ENCODE results near the gene MYBPHL. TPM values are rescaled to one million over a fixed set of nuclear protein-coding genes. Genes with fewer than 3 reads are reported as not detected.

The MYBPHL gene
- total RNA-seq, 1 experiment from 2014 or later: not detected

DNA sequence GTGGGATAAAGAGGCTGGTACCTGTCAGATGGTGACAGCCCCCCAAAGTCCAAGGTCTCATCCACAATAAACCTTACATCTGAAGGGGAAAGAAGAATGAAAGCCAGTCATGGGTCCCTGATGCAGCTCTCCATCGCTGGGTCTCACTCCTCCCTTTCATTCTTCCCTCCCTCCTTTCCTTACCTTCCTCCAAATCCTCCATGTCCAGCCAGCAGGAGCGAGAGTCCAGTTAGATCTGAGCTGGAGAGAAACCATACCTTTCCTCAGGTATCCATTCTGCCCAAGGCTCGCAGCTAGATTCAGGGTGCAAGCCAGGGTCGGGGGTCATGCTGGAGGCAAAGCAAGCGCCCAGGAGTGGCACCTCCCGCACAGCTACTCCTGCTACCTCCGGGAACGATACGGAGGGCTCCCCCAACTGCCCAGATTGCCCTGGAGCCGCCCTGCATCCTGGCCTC is 24.3 kb downstream of the MYBPHL start:
- intact Hi-C loops (cut with micrococcal nuclease): no loop called here
- CTCF ChIA-PET: interaction anchor here (0.5 to 1.0 kb wide), 3 partner anchors 109 to 145 kb away, joined by 3 to 4 read pairs (median 3); no protein-coding TSS in a partner anchor
- no peak for TF ChIP-seq EZH2phosphoT487 (IDR thresholded peaks at IDR 0.05; ENCODE audit: borderline replicate concordance, low read length)
- TF ChIP-seq EZH2 (IDR thresholded peaks at IDR 0.05; ENCODE audit: low read length, unreplicated experiment): no peak
- TF ChIP-seq, protein P1, sequence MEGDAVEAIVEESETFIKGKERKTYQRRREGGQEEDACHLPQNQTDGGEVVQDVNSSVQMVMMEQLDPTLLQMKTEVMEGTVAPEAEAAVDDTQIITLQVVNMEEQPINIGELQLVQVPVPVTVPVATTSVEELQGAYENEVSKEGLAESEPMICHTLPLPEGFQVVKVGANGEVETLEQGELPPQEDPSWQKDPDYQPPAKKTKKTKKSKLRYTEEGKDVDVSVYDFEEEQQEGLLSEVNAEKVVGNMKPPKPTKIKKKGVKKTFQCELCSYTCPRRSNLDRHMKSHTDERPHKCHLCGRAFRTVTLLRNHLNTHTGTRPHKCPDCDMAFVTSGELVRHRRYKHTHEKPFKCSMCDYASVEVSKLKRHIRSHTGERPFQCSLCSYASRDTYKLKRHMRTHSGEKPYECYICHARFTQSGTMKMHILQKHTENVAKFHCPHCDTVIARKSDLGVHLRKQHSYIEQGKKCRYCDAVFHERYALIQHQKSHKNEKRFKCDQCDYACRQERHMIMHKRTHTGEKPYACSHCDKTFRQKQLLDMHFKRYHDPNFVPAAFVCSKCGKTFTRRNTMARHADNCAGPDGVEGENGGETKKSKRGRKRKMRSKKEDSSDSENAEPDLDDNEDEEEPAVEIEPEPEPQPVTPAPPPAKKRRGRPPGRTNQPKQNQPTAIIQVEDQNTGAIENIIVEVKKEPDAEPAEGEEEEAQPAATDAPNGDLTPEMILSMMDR (conservative IDR thresholded peaks at IDR 0.05; ENCODE audit: low read depth, low read length): no peak

DNA sequence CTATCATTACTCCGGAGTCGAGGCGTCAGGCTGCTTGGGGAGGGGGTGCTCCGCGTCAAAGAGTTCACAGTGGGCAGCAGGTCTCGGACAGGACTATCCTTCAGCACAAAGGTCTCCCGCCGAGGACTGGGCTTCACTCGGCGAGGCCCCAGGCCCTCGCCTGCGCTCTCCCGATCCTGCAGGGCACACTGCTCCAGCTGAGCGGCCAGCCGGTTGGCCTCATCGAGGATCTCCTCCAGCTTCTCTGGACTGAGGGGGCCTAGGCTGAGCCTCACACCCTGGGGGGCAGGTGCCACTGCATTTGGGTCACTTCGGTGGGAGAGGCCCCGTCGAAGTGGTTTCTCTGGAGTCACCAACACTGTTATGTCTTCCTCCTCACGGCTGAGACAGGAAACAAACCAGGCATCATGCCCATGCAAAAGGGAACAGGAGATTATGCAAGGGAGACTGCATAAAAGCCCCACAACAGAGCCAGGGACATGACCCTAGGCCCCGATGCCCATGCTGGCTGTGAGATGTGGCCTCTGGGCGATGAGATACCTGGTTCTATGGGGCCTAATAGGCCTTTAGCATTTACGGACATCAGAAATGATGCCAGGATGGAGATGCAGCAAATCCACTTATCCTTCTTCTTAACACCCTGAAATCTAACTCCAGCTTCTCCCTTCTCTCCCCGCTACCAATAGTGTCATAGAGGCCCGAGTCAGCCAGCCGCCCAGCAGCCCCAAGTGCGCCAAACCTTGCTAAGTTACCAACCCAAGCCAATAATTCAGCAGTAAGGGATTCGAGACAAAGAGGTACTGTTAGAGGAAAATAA is 24.9 kb downstream of the MYBPHL start:
- Histone ChIP-seq H3K27ac (ENCODE audit: low read length) (no peak overlapping the region), H3K4me3 (ENCODE audit: low read length) (peak overlapping the region; percentile 89), H3K9me2 (replicated peaks; ENCODE audit: low read length) (no peaks in the 10 kb centered on the region), H3F3A (ENCODE audit: low read length, unreplicated experiment) (no peaks in the 10 kb centered on the region), H4K20me1 (ENCODE audit: low read length) (no peaks in the 10 kb centered on the region), H3K4me2 (ENCODE audit: low read length) (peak overlapping the region; percentile 89), H3K27me3 (ENCODE audit: low read length) (no peaks in the 10 kb centered on the region), H3K9me3 (ENCODE audit: low read length) (no peaks in the 10 kb centered on the region), H3K9ac (ENCODE audit: low read length) (peak overlapping the region; percentile 77; the same call in 1 of the 2 replicates), H3K4me1 (ENCODE audit: insufficient read depth, low read length) (peaks cover 35% of the 10 kb centered on the region), H2AFZ (ENCODE audit: low read length) (peak overlapping the region; percentile 96; the same call in 1 of the 2 replicates), H3K36me3 (ENCODE audit: low read depth, low read length) (peaks cover 11% of the 10 kb centered on the region), H3K79me2 (ENCODE audit: low read length) (peaks cover 35% of the 10 kb centered on the region)
- DNase-seq (no peak), ATAC-seq (no peak)
- POLR2A ChIA-PET (ENCODE audit: unreplicated experiment): no interaction called here
- intact Hi-C loops (cut with micrococcal nuclease): no loop called here
- no TSS peak for BruUV-seq (replicated peaks)
- TF ChIP-seq EZH2 (IDR thresholded peaks at IDR 0.05; ENCODE audit: low read length, unreplicated experiment) (no peak), EZH2phosphoT487 (IDR thresholded peaks at IDR 0.05; ENCODE audit: borderline replicate concordance, low read length) (no peak)
- TF ChIP-seq, protein P1 (conservative IDR thresholded peaks at IDR 0.05; ENCODE audit: low read depth, low read length): no peak
- CTCF ChIA-PET: interaction anchor here (0.5 kb wide), 1 partner anchor 110 kb away, joined by 3 read pairs; no protein-coding TSS in a partner anchor

More for the DNA sequence above, 24.3 kb downstream of the MYBPHL start:
- no peaks in the 10 kb centered on the region for H4K20me1 ChIP-seq (ENCODE audit: low read length)
- H3K4me3 ChIP-seq (ENCODE audit: low read length): peak overlapping the region; percentile 89
- H3K27me3 ChIP-seq (ENCODE audit: low read length): no peaks in the 10 kb centered on the region
- peak overlapping the region; percentile 77 for H3K9ac ChIP-seq (ENCODE audit: low read length)
- peak overlapping the region; percentile 96 for H2AFZ ChIP-seq (ENCODE audit: low read length)
- TSS peak; percentile 60 for BruUV-seq (replicated peaks)
- H3K9me2 ChIP-seq (replicated peaks; ENCODE audit: low read length): no peaks in the 10 kb centered on the region
- peaks cover 11% of the 10 kb centered on the region for H3K36me3 ChIP-seq (ENCODE audit: low read depth, low read length)
- H3K4me2 ChIP-seq (ENCODE audit: low read length): peak overlapping the region; percentile 89
- POLR2A ChIA-PET (ENCODE audit: unreplicated experiment): interaction anchor here (0.7 to 1.0 kb wide), 2 partner anchors 8 to 143 kb away, joined by 3 to 6 read pairs; no protein-coding TSS in a partner anchor
- DNase-seq (no peak), ATAC-seq (peak; percentile 34)
- peaks cover 35% of the 10 kb centered on the region for H3K79me2 ChIP-seq (ENCODE audit: low read length)
- peaks cover 29% of the 10 kb centered on the region for H3K4me1 ChIP-seq (ENCODE audit: insufficient read depth, low read length)
- H3K9me3 ChIP-seq (ENCODE audit: low read length): no peaks in the 10 kb centered on the region
- H3F3A ChIP-seq (ENCODE audit: low read length, unreplicated experiment): no peaks in the 10 kb centered on the region
- H3K27ac ChIP-seq (ENCODE audit: low read length): no peak overlapping the region

Measured in PC-3 (cell line).